Brain microvascular endothelial cell (primary cell): Measurements from ENCODE around the gene POPDC3.

Source experiments
- DNase-seq: peaks from one replicate; pipeline ENCODE4 v3.0.0-alpha.2; 2020
- H3K27ac ChIP-seq: fragments of 250-450 bp; sonication (Bioruptor Pico); 2 replicates; pipeline ENCODE4 v1.5.1; 2020; ENCODE audit warnings: mild to moderate bottlenecking, moderate library complexity
- H3K27me3 ChIP-seq: fragments of 250-450 bp; sonication (Bioruptor Pico); replicated peaks from 2 replicates; pipeline ENCODE4 v1.5.1; 2020; ENCODE audit warnings: mild to moderate bottlenecking
- H3K36me3 ChIP-seq: fragments of 250-450 bp; sonication (Bioruptor Pico); replicated peaks from 2 replicates; pipeline ENCODE4 v1.5.1; 2020; ENCODE audit warnings: mild to moderate bottlenecking
- H3K4me3 ChIP-seq: 2 replicates; pipeline ENCODE4 v1.5.1; 2011; ENCODE audit warnings: low read depth, mild to moderate bottlenecking, control low read depth, low read length, moderate library complexity
- in situ Hi-C: cut with HindIII; loops from 2 replicates; pipeline ENCODE4 v1.10.0; 2017; ENCODE audit warnings: low sequenced_read_pairs, low pct_ligation_motif_present
- TF ChIP-seq, protein P1 (sequence below): IDR thresholded peaks from 2 replicates; pipeline ENCODE4 v1.5.1; 2011; ENCODE audit warnings: low read depth, mild to moderate bottlenecking, moderate library complexity, low read length, control low read depth, inconsistent platforms; ENCODE audit errors: missing control alignments

The POPDC3 gene

GRCh38 chr6:105200133-105200730 lies 20.4 kb upstream of the POPDC3 start:
- in situ Hi-C loops = no loop called here
- no peak overlapping the region for H3K27ac ChIP-seq
- TF ChIP-seq, protein P1, sequence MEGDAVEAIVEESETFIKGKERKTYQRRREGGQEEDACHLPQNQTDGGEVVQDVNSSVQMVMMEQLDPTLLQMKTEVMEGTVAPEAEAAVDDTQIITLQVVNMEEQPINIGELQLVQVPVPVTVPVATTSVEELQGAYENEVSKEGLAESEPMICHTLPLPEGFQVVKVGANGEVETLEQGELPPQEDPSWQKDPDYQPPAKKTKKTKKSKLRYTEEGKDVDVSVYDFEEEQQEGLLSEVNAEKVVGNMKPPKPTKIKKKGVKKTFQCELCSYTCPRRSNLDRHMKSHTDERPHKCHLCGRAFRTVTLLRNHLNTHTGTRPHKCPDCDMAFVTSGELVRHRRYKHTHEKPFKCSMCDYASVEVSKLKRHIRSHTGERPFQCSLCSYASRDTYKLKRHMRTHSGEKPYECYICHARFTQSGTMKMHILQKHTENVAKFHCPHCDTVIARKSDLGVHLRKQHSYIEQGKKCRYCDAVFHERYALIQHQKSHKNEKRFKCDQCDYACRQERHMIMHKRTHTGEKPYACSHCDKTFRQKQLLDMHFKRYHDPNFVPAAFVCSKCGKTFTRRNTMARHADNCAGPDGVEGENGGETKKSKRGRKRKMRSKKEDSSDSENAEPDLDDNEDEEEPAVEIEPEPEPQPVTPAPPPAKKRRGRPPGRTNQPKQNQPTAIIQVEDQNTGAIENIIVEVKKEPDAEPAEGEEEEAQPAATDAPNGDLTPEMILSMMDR = no peak
- no peak for DNase-seq
- H3K4me3 ChIP-seq = no peak overlapping the region
- no peaks in the 10 kb centered on the region for H3K27me3 ChIP-seq
- H3K36me3 ChIP-seq = no peaks in the 10 kb centered on the region

DNA sequence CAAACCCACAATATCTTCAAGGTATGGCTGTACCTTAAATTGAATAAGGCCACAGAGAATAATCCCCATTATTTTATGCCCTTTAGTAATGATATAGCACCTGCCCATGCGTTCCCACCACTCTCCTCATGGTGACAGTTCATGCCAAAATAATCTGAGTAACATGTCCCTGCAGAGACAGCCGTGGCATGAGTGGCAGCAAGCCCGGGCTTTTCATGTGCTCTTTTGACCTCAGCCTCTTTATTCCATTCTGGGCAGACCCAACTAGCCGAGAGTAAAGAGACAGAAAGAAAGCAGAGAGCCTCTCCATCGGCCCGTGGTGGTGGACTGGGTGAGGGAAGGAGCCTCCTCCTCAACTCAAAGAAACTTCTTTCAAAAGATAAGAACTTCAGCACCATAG lies 19.9 kb upstream of the POPDC3 start:
- TF ChIP-seq, protein P1 = no peak
- no peaks in the 10 kb centered on the region for H3K36me3 ChIP-seq
- in situ Hi-C loops = no loop called here
- H3K27ac ChIP-seq = no peak overlapping the region
- DNase-seq = no peak
- no peak overlapping the region for H3K4me3 ChIP-seq
- no peaks in the 10 kb centered on the region for H3K27me3 ChIP-seq

GRCh38 chr6:105196076-105196475 lies 16.3 kb upstream of the POPDC3 start:
- DNase-seq = no peak
- TF ChIP-seq, protein P1 = no peak
- in situ Hi-C loops = no loop called here
- no peaks in the 10 kb centered on the region for H3K36me3 ChIP-seq
- no peak overlapping the region for H3K27ac ChIP-seq
- no peaks in the 10 kb centered on the region for H3K27me3 ChIP-seq
- no peak overlapping the region for H3K4me3 ChIP-seq

DNA sequence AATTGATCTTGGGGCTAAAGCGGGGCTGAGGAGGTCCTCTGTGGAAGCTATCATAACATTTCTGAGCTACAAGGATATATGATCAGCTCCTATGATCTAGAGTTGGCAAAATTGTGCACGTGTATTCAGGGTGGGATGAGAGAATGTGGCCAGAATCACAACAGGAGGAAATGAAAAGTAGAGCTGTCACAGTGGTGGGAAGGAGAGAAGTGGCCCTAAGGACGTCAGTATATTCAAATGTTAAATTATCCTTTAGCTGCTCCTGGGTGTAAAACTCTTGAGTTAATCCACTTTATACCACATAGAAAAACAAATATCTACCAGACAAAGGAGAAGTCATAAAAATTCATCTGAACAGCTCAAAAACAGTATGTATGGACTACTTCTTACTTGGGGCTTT lies 14.8 kb upstream of the POPDC3 start:
- in situ Hi-C loops = no loop called here
- TF ChIP-seq, protein P1 = no peak
- H3K27me3 ChIP-seq = no peaks in the 10 kb centered on the region
- DNase-seq = no peak
- no peak overlapping the region for H3K27ac ChIP-seq
- H3K4me3 ChIP-seq = no peak overlapping the region
- no peaks in the 10 kb centered on the region for H3K36me3 ChIP-seq

- Histone ChIP-seq H3K27ac (no peak overlapping the region), H3K4me3 (no peak overlapping the region), H3K36me3 (no peaks in the 10 kb centered on the region), H3K27me3 (no peaks in the 10 kb centered on the region)
- in situ Hi-C loops = no loop called here
- DNase-seq = no peak
- TF ChIP-seq, protein P1 = no peak
Observed at GRCh38 chr6:105194106-105194505, 14.3 kb upstream of the POPDC3 start.

GRCh38 chr6:105193647-105194046 lies 13.8 kb upstream of the POPDC3 start:
- TF ChIP-seq, protein P1 = no peak
- no peak overlapping the region for H3K4me3 ChIP-seq
- in situ Hi-C loops = no loop called here
- no peaks in the 10 kb centered on the region for H3K27me3 ChIP-seq
- no peaks in the 10 kb centered on the region for H3K36me3 ChIP-seq
- no peak for DNase-seq
- no peak overlapping the region for H3K27ac ChIP-seq
